ENCODE results near the gene C2orf74.

Gene C2orf74

GRCh38 chr2:61181382-61182058 is 19.5 kb downstream of the C2orf74 start:
- Histone ChIP-seq H3K9me3 (ENCODE audit: insufficient read depth, low read length) (no peaks in the 10 kb centered on the region), H3K4me3 (ENCODE audit: insufficient read depth, low read length, poor library complexity, severe bottlenecking) (no peak overlapping the region), H2AFZ (ENCODE audit: low read depth, low read length, severe bottlenecking) (no peak overlapping the region), H3F3A (ENCODE audit: insufficient read depth) (peaks cover 36% of the 10 kb centered on the region), H3K4me2 (ENCODE audit: low read depth, low read length, poor library complexity, severe bottlenecking) (no peak overlapping the region), H3K27ac (ENCODE audit: low read depth, low read length) (no peak overlapping the region), H3K27me3 (ENCODE audit: low read length) (no peaks in the 10 kb centered on the region), H3K9ac (ENCODE audit: low read length) (no peak overlapping the region), H3K36me3 (ENCODE audit: low read length) (peaks cover 18% of the 10 kb centered on the region), H4K20me1 (ENCODE audit: low read depth, low read length) (no peaks in the 10 kb centered on the region), H3K9me2 (replicated peaks; ENCODE audit: insufficient read depth, low read length) (no peaks in the 10 kb centered on the region), H3K79me2 (ENCODE audit: insufficient read depth, low read length) (no peaks in the 10 kb centered on the region)
- TF ChIP-seq CTCF (IDR thresholded peaks at IDR 0.05; ENCODE audit: insufficient read depth, low read length, poor library complexity, severe bottlenecking) (no peak), EZH2phosphoT487 (conservative IDR thresholded peaks at IDR 0.05; ENCODE audit: low read length) (no peak)

DNA sequence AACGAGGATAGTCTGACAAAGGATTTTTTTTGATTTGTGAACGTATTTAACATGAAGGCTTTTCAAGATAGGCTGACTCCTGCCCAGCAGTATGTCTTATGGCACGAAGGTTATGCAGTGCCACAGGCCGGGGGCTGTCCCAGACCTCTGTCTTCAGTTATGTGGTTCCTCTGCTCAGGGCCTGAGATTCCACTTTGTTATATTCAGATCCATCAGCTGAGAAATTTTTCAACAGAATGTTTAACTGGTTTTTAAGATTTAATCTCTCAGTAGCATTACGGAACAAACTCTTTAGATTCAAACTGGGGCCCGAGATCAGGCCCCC is 20.0 kb downstream of the C2orf74 start:
- Histone ChIP-seq H3K9ac (ENCODE audit: low read length) (no peak overlapping the region), H3K36me3 (ENCODE audit: low read length) (peaks cover 24% of the 10 kb centered on the region), H3K9me2 (replicated peaks; ENCODE audit: insufficient read depth, low read length) (no peaks in the 10 kb centered on the region), H4K20me1 (ENCODE audit: low read depth, low read length) (no peaks in the 10 kb centered on the region), H3K79me2 (ENCODE audit: insufficient read depth, low read length) (no peaks in the 10 kb centered on the region), H3F3A (ENCODE audit: insufficient read depth) (peaks cover 39% of the 10 kb centered on the region), H3K4me2 (ENCODE audit: low read depth, low read length, poor library complexity, severe bottlenecking) (no peak overlapping the region), H2AFZ (ENCODE audit: low read depth, low read length, severe bottlenecking) (no peak overlapping the region), H3K9me3 (ENCODE audit: insufficient read depth, low read length) (no peaks in the 10 kb centered on the region), H3K4me3 (ENCODE audit: insufficient read depth, low read length, poor library complexity, severe bottlenecking) (no peak overlapping the region), H3K27ac (ENCODE audit: low read depth, low read length) (no peak overlapping the region), H3K27me3 (ENCODE audit: low read length) (no peaks in the 10 kb centered on the region)
- TF ChIP-seq EZH2phosphoT487 (conservative IDR thresholded peaks at IDR 0.05; ENCODE audit: low read length), result no peak
- TF ChIP-seq CTCF (IDR thresholded peaks at IDR 0.05; ENCODE audit: insufficient read depth, low read length, poor library complexity, severe bottlenecking), result no peak

DNA sequence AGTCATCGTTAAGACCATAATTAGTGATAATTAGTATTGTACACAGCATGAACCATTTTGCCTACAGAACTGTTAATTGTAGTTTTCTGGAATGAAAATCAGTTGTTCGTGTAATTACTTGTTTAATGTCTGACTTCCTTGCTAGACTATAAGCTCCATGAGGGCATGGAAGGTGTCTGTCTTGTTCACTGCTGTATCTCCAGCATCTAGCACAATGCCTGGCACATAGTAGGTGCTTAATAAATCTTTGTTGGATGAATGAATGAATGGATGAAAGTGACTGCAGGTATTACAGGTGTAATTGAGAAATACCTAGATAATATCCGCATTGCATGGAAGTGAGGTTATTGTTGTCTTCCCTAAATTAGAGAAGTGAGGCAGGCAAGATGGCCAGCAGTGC is 21.8 kb downstream of the C2orf74 start:
- Histone ChIP-seq H2AFZ (ENCODE audit: low read depth, low read length, severe bottlenecking) (no peak overlapping the region), H3K4me3 (ENCODE audit: insufficient read depth, low read length, poor library complexity, severe bottlenecking) (no peak overlapping the region), H3K9me2 (replicated peaks; ENCODE audit: insufficient read depth, low read length) (no peaks in the 10 kb centered on the region), H3K9me3 (ENCODE audit: insufficient read depth, low read length) (no peaks in the 10 kb centered on the region), H3K27ac (ENCODE audit: low read depth, low read length) (no peak overlapping the region), H3K9ac (ENCODE audit: low read length) (no peak overlapping the region), H4K20me1 (ENCODE audit: low read depth, low read length) (no peaks in the 10 kb centered on the region), H3K79me2 (ENCODE audit: insufficient read depth, low read length) (no peaks in the 10 kb centered on the region), H3K36me3 (ENCODE audit: low read length) (peaks cover 33% of the 10 kb centered on the region), H3K4me2 (ENCODE audit: low read depth, low read length, poor library complexity, severe bottlenecking) (no peak overlapping the region), H3F3A (ENCODE audit: insufficient read depth) (peaks cover 35% of the 10 kb centered on the region), H3K27me3 (ENCODE audit: low read length) (no peaks in the 10 kb centered on the region)
- no peak for TF ChIP-seq CTCF (IDR thresholded peaks at IDR 0.05; ENCODE audit: insufficient read depth, low read length, poor library complexity, severe bottlenecking)
- TF ChIP-seq EZH2phosphoT487 (conservative IDR thresholded peaks at IDR 0.05; ENCODE audit: low read length), result no peak

Measured in SU-DHL-6 (cell line).